GM19193 (cell line): Measurements from ENCODE around the gene NSUN7.

Experiments used
- POLR2A ChIP-seq: IDR thresholded peaks from 4 replicates; pipeline ENCODE4 v1.6.1; 2011; ENCODE audit not compliant: insufficient read depth, insufficient read length; ENCODE audit errors: extremely low read depth

The NSUN7 gene

GRCh38 chr4:40778090-40778489 lies 28.3 kb downstream of the NSUN7 start:
- TF ChIP-seq POLR2A: no peak

GRCh38 chr4:40782876-40783275 lies 33.1 kb downstream of the NSUN7 start:
- no peak for TF ChIP-seq POLR2A

- no peak for TF ChIP-seq POLR2A
Measured at GRCh38 chr4:40785727-40786126, 36.0 kb downstream of the NSUN7 start.

GRCh38 chr4:40788331-40788730 lies 38.6 kb downstream of the NSUN7 start:
- TF ChIP-seq POLR2A: no peak

- no peak for TF ChIP-seq POLR2A
Measured at GRCh38 chr4:40789031-40789430, 39.3 kb downstream of the NSUN7 start.

GRCh38 chr4:40789771-40790170 lies 40.0 kb downstream of the NSUN7 start:
- no peak for TF ChIP-seq POLR2A

GRCh38 chr4:40800064-40800463 lies 50.3 kb downstream of the NSUN7 start:
- no peak for TF ChIP-seq POLR2A

- TF ChIP-seq POLR2A: no peak
Measured at GRCh38 chr4:40804598-40804997, 54.8 kb downstream of the NSUN7 start.

GRCh38 chr4:40808926-40809457 lies 59.2 kb downstream of the NSUN7 start:
- no peak for TF ChIP-seq POLR2A

GRCh38 chr4:40811956-40812355 lies 62.2 kb downstream of the NSUN7 start:
- no peak for TF ChIP-seq POLR2A

GRCh38 chr4:40812386-40812785 lies 62.6 kb downstream of the NSUN7 start:
- no peak for TF ChIP-seq POLR2A

GRCh38 chr4:40812856-40813255 lies 63.1 kb downstream of the NSUN7 start:
- no peak for TF ChIP-seq POLR2A

GRCh38 chr4:40820101-40820500 lies 70.3 kb downstream of the NSUN7 start:
- no peak for TF ChIP-seq POLR2A

GRCh38 chr4:40822420-40823166 lies 72.8 kb downstream of the NSUN7 start:
- TF ChIP-seq POLR2A: no peak

GRCh38 chr4:40825014-40825838 lies 75.5 kb downstream of the NSUN7 start:
- no peak for TF ChIP-seq POLR2A

- no peak for TF ChIP-seq POLR2A
Measured at GRCh38 chr4:40826821-40827220, 77.1 kb downstream of the NSUN7 start.

GRCh38 chr4:40827758-40828157 lies 78.0 kb downstream of the NSUN7 start:
- TF ChIP-seq POLR2A: no peak

- TF ChIP-seq POLR2A: no peak
Measured at GRCh38 chr4:40828661-40829060, 78.9 kb downstream of the NSUN7 start.
